SK-N-SH (cell line): Measurements from ENCODE around the gene AURKB. TPM values are rescaled to one million over a fixed set of nuclear protein-coding genes. Genes with fewer than 3 reads are reported as not detected.

Source experiments
- CTCF ChIA-PET: fragments of 300-600, 350-600 bp; formaldehyde crosslinking; extraction: SDS; loops from one replicate; lab custom pipeline; 2021; lab: Yijun Ruan, JAX
- POLR2A ChIA-PET: fragments of 350-600 bp; sonication (Branson Sonifier 250); formaldehyde crosslinking; extraction: SDS; loops from one replicate; lab custom pipeline; 2020; ENCODE audit warnings: antibody characterized with exemption, inconsistent platforms; lab: Yijun Ruan, JAX
- DNase-seq: peaks from one replicate; pipeline ENCODE4 v3.0.0; 2012
- H2AFZ ChIP-seq: fragments of 200-600 bp; sonication (generic); 2 replicates; pipeline ENCODE4 v1.8.1; 2016; ENCODE audit warnings: antibody characterized with exemption, mild to moderate bottlenecking, low read depth
- H3F3A ChIP-seq: fragments of 200-600 bp; sonication (generic); replicated peaks from 2 replicates; pipeline ENCODE3; 2016; ENCODE audit warnings: antibody characterized with exemption, mild to moderate bottlenecking; ENCODE audit not compliant: insufficient read depth
- H3K27ac ChIP-seq, 2 experiments: fragments of 200-500 bp in 1 of 2; fragments of 200-600 bp in 1 of 2; sonication (Bioruptor generic) in 1 of 2; sonication (generic), shearing (Covaris generic) in 1 of 2; 2 replicates each; pipeline versions ENCODE4 v1.5.1 to v1.6.1; 2014 to 2016; ENCODE audit warnings: low read depth in 2 of 2, inconsistent platforms in 1 of 2, low read length in 1 of 2, mild to moderate bottlenecking in 1 of 2, mixed read lengths in 1 of 2
- H3K27me3 ChIP-seq: fragments of 200-600 bp; sonication (generic), shearing (Covaris generic); 2 replicates; pipeline ENCODE4 v1.6.1; 2016; ENCODE audit warnings: mixed run types; ENCODE audit not compliant: insufficient read depth
- H3K36me3 ChIP-seq, 2 experiments: fragments of 200-500 bp in 1 of 2; fragments of 200-600 bp in 1 of 2; sonication (Bioruptor generic) in 1 of 2; sonication (generic) in 1 of 2; replicated peaks in 1 of 2; 2 replicates each; pipeline versions ENCODE3 to v1.5.1; 2014 to 2016; ENCODE audit warnings: low read length in 1 of 2, mild to moderate bottlenecking in 1 of 2; ENCODE audit not compliant: insufficient read depth in 2 of 2, control insufficient read depth in 1 of 2
- H3K4me1 ChIP-seq, 2 experiments: fragments of 200-500 bp in 1 of 2; fragments of 200-600 bp in 1 of 2; sonication (Bioruptor generic) in 1 of 2; sonication (generic), shearing (Covaris generic) in 1 of 2; 2 replicates each; pipeline versions ENCODE4 v1.5.1 to v1.6.1; 2014 to 2016; ENCODE audit warnings: low read depth in 1 of 2, low read length in 1 of 2, mixed run types in 1 of 2; ENCODE audit not compliant: insufficient read depth in 2 of 2, control insufficient read depth in 1 of 2
- H3K4me2 ChIP-seq: fragments of 200-600 bp; sonication (generic), shearing (Covaris generic); 2 replicates; pipeline ENCODE4 v1.6.1; 2017; ENCODE audit warnings: mixed run types
- H3K4me3 ChIP-seq, 2 experiments: fragments of 200-500 bp in 1 of 2; fragments of 200-600 bp in 1 of 2; sonication (Bioruptor generic) in 1 of 2; sonication (generic), shearing (Covaris generic) in 1 of 2; 2 replicates each; pipeline versions ENCODE4 v1.5.1 to v1.8.1; 2014 to 2016; ENCODE audit warnings: low read depth in 2 of 2, inconsistent platforms in 1 of 2, low read length in 1 of 2, mild to moderate bottlenecking in 1 of 2, mixed read lengths in 1 of 2, moderate library complexity in 1 of 2
- H3K79me2 ChIP-seq: fragments of 200-600 bp; sonication (generic); 2 replicates; pipeline ENCODE4 v1.8.1; 2017; ENCODE audit warnings: mild to moderate bottlenecking; ENCODE audit not compliant: insufficient read depth
- H3K9ac ChIP-seq: fragments of 200-600 bp; sonication (generic); 2 replicates; pipeline ENCODE4 v1.6.1; 2017; ENCODE audit warnings: mixed run types
- H3K9me2 ChIP-seq: fragments of 200-600 bp; sonication (generic); 2 replicates; pipeline ENCODE4 v1.6.1; 2017; ENCODE audit warnings: mixed run types
- H3K9me3 ChIP-seq: fragments of 200-600 bp; sonication (generic); 2 replicates; pipeline ENCODE4 v1.6.1; 2017; ENCODE audit warnings: mixed run types, mild to moderate bottlenecking, moderate library complexity
- H4K20me1 ChIP-seq: fragments of 200-600 bp; sonication (generic); 2 replicates; pipeline ENCODE4 v1.6.1; 2017; ENCODE audit warnings: mild to moderate bottlenecking, mixed run types; ENCODE audit not compliant: insufficient read depth
- CHD2 ChIP-seq: fragments of 150-350 bp; IDR thresholded peaks from 2 replicates; pipeline ENCODE4 v1.6.1; 2018; ENCODE audit warnings: low read length; ENCODE audit not compliant: partially characterized antibody
- FOSL2 ChIP-seq: IDR thresholded peaks from 2 replicates; pipeline ENCODE4 v1.4.0; 2012; ENCODE audit warnings: low read depth, mild to moderate bottlenecking, moderate library complexity, borderline replicate concordance
- FOXJ3 ChIP-seq: sonication (generic); formaldehyde crosslinking; IDR thresholded peaks from 2 replicates; pipeline ENCODE4 v1.5.1; 2020; ENCODE audit warnings: mild to moderate bottlenecking, missing genetic modification reagents
- GABPA ChIP-seq: IDR thresholded peaks from 2 replicates; pipeline ENCODE4 v1.4.0; 2012; ENCODE audit warnings: low read depth, mild to moderate bottlenecking
- GATA2 ChIP-seq: sonication (generic); formaldehyde crosslinking; IDR thresholded peaks from 2 replicates; pipeline ENCODE4 v1.5.0; 2020; ENCODE audit warnings: mild to moderate bottlenecking, missing genetic modification reagents
- MEF2A ChIP-seq: IDR thresholded peaks from 2 replicates; pipeline ENCODE4 v1.4.0; 2012; ENCODE audit warnings: low read depth, borderline replicate concordance
- NFIC ChIP-seq: IDR thresholded peaks from 2 replicates; pipeline ENCODE4 v1.4.0; 2012; ENCODE audit warnings: borderline replicate concordance
- NRF1 ChIP-seq: IDR thresholded peaks from 2 replicates; pipeline ENCODE4 v1.6.1; 2012; ENCODE audit warnings: low read depth, mild to moderate bottlenecking, low read length
- RAD21 ChIP-seq: IDR thresholded peaks from 2 replicates; pipeline ENCODE4 v1.6.1; 2012; ENCODE audit warnings: mild to moderate bottlenecking, low read length
- RCOR1 ChIP-seq: fragments of 150-350 bp; IDR thresholded peaks from 2 replicates; pipeline ENCODE4 v1.6.1; 2017; ENCODE audit warnings: antibody characterized with exemption, low read length
- RXRA ChIP-seq: IDR thresholded peaks from 2 replicates; pipeline ENCODE4 v1.4.0; 2012; ENCODE audit warnings: low read depth, mild to moderate bottlenecking, borderline replicate concordance
- SIN3A ChIP-seq: IDR thresholded peaks from 2 replicates; pipeline ENCODE4 v1.6.1; 2012; ENCODE audit warnings: low read depth, mild to moderate bottlenecking, low read length, moderate library complexity, borderline replicate concordance
- SMC3 ChIP-seq: IDR thresholded peaks from 2 replicates; pipeline ENCODE4 v1.6.1; 2012; ENCODE audit warnings: low read depth, low read length, improper control_type of control experiment
- TAF1 ChIP-seq: IDR thresholded peaks from 2 replicates; pipeline ENCODE4 v1.6.1; 2012; ENCODE audit warnings: low read depth, mild to moderate bottlenecking, low read length, moderate library complexity, borderline replicate concordance
- TCF12 ChIP-seq: IDR thresholded peaks from 2 replicates; pipeline ENCODE4 v1.4.0; 2012
- TEAD4 ChIP-seq: IDR thresholded peaks from 2 replicates; pipeline ENCODE4 v1.4.0; 2012; ENCODE audit warnings: mild to moderate bottlenecking, borderline replicate concordance; ENCODE audit not compliant: insufficient read depth
- WGBS: methylation state at CpG from one replicate; pipeline ENCODE4 v1.1.6; 2017; ENCODE audit warnings: low lambda C conversion rate; 5-methylcytosine and 5-hydroxymethylcytosine counted together
- polyA plus RNA-seq, 3 experiments: library from polyadenylated mRNA; depleted of rRNA; stranded (reverse); fragments of >200 nt; gene quantifications; 2 replicates each; pipeline ENCODE4 v1.2.3, GENCODE V29; 2012
- TF ChIP-seq, protein P1 (sequence below): fragments of 150-350 bp; IDR thresholded peaks from 2 replicates; pipeline ENCODE4 v1.6.1; 2016; ENCODE audit warnings: mild to moderate bottlenecking, low read depth, low read length
- TF ChIP-seq, protein P2 (sequence below): IDR thresholded peaks from 2 replicates; pipeline ENCODE4 v1.4.0; 2012; ENCODE audit warnings: low read depth, borderline replicate concordance
- TF ChIP-seq, protein P3 (sequence below): IDR thresholded peaks from 2 replicates; pipeline ENCODE4 v1.4.0; 2012; ENCODE audit warnings: low read depth, borderline replicate concordance
- TF ChIP-seq, protein P4 (sequence below): fragments of 200-600 bp; sonication (generic); IDR thresholded peaks from 2 replicates; pipeline ENCODE4 v1.6.1; 2017; ENCODE audit warnings: antibody characterized with exemption, mild to moderate bottlenecking, moderate library complexity

Gene AURKB
- polyA plus RNA-seq, 1 of the 3 experiments (the other 2 are of a cell fraction): 43.9 TPM

DNA sequence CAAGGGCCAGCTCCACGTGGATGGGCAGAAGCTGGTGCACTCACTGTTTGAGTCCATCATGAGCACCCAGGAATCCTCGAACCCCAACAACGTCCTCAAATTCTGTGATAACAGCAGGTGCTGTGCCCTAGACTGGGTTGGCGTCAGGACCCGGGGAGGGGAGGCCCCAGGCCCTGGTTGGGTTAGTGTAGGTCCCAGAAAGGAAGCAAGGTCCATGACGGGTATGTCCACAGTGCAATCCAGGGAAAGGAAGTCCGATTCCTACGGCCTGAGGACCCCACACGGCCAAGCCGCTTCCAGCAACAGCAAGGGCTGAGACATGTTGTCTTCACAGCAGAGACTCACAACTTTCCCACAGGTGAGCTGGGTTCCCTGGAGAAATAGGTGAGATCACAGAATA is 45.9 kb upstream of the AURKB start (continued):
- TF ChIP-seq FOSL2 (no peak), NRF1 (no peak), FOXJ3 (no peak)

DNA sequence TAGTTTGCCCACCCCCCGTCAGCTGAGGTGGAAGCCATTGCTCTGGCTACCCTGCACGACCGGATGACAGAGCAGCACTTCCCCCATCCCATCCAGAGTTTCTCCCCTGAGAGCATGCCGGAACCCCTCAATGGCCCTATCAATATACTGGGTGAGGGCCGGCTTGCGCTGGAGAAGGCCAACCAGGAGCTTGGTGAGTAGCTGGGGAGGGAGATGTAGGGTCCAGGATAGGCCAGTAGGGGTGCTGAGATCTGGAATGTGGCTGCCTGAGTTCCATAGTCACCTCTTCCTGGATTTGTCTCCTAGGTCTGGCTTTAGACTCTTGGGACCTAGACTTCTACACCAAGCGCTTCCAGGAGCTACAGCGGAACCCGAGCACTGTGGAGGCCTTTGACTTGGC is 45.1 kb upstream of the AURKB start:
- 99% methylated on average over 9 of the region's 9 CpGs for WGBS
- Histone ChIP-seq H3K4me1 (no peaks in the 10 kb centered on the region), H2AFZ (no peak overlapping the region), H3K27ac (no peak overlapping the region), H3K9me3 (no peaks in the 10 kb centered on the region), H4K20me1 (no peaks in the 10 kb centered on the region), H3K4me3 (no peak overlapping the region), H3K4me2 (no peak overlapping the region), H3K79me2 (peaks cover 30% of the 10 kb centered on the region), H3K9me2 (no peaks in the 10 kb centered on the region), H3K36me3 (peaks cover 7 to 34% of the 10 kb centered on the region in 2 experiments), H3K9ac (no peak overlapping the region), H3K27me3 (no peaks in the 10 kb centered on the region), H3F3A (peaks cover 2% of the 10 kb centered on the region)
- CTCF ChIA-PET: interaction anchor here (0.7 to 1.4 kb wide), 2 partner anchors 45 to 97 kb away, joined by 3 read pairs; no protein-coding TSS in a partner anchor
- POLR2A ChIA-PET: no interaction called here
- TF ChIP-seq TAF1: no peak
- TF ChIP-seq, protein P1, sequence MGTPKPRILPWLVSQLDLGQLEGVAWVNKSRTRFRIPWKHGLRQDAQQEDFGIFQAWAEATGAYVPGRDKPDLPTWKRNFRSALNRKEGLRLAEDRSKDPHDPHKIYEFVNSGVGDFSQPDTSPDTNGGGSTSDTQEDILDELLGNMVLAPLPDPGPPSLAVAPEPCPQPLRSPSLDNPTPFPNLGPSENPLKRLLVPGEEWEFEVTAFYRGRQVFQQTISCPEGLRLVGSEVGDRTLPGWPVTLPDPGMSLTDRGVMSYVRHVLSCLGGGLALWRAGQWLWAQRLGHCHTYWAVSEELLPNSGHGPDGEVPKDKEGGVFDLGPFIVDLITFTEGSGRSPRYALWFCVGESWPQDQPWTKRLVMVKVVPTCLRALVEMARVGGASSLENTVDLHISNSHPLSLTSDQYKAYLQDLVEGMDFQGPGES: no peak
- TF ChIP-seq CHD2: no peak
- TF ChIP-seq SIN3A: no peak
- TF ChIP-seq NRF1: no peak
- TF ChIP-seq RAD21: no peak
- TF ChIP-seq, protein P2, sequence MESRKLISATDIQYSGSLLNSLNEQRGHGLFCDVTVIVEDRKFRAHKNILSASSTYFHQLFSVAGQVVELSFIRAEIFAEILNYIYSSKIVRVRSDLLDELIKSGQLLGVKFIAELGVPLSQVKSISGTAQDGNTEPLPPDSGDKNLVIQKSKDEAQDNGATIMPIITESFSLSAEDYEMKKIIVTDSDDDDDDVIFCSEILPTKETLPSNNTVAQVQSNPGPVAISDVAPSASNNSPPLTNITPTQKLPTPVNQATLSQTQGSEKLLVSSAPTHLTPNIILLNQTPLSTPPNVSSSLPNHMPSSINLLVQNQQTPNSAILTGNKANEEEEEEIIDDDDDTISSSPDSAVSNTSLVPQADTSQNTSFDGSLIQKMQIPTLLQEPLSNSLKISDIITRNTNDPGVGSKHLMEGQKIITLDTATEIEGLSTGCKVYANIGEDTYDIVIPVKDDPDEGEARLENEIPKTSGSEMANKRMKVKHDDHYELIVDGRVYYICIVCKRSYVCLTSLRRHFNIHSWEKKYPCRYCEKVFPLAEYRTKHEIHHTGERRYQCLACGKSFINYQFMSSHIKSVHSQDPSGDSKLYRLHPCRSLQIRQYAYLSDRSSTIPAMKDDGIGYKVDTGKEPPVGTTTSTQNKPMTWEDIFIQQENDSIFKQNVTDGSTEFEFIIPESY: no peak
- TF ChIP-seq GABPA: no peak
- TF ChIP-seq RCOR1: no peak
- TF ChIP-seq NFIC: no peak
- TF ChIP-seq SMC3: no peak
- TF ChIP-seq GATA2 (CRISPR knock-in tag): no peak
- TF ChIP-seq MEF2A: no peak
- TF ChIP-seq RXRA: no peak
- TF ChIP-seq TEAD4: no peak
- no peak for TF ChIP-seq TCF12
- TF ChIP-seq, protein P3, sequence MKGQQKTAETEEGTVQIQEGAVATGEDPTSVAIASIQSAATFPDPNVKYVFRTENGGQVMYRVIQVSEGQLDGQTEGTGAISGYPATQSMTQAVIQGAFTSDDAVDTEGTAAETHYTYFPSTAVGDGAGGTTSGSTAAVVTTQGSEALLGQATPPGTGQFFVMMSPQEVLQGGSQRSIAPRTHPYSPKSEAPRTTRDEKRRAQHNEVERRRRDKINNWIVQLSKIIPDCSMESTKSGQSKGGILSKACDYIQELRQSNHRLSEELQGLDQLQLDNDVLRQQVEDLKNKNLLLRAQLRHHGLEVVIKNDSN: no peak
- no peak for TF ChIP-seq FOXJ3
- TF ChIP-seq, protein P4, sequence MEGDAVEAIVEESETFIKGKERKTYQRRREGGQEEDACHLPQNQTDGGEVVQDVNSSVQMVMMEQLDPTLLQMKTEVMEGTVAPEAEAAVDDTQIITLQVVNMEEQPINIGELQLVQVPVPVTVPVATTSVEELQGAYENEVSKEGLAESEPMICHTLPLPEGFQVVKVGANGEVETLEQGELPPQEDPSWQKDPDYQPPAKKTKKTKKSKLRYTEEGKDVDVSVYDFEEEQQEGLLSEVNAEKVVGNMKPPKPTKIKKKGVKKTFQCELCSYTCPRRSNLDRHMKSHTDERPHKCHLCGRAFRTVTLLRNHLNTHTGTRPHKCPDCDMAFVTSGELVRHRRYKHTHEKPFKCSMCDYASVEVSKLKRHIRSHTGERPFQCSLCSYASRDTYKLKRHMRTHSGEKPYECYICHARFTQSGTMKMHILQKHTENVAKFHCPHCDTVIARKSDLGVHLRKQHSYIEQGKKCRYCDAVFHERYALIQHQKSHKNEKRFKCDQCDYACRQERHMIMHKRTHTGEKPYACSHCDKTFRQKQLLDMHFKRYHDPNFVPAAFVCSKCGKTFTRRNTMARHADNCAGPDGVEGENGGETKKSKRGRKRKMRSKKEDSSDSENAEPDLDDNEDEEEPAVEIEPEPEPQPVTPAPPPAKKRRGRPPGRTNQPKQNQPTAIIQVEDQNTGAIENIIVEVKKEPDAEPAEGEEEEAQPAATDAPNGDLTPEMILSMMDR: no peak; the same call in 1 of the 2 replicates
- no peak for DNase-seq
